SK-N-SH (cell line): ENCODE measurements around the gene C7orf25. TPM values are rescaled to one million over a fixed set of nuclear protein-coding genes. Genes with fewer than 3 reads are reported as not detected.

ENCODE experiments used
- CTCF ChIA-PET: fragments of 300-600, 350-600 bp; formaldehyde crosslinking; extraction: SDS; loops from one replicate; lab custom pipeline; 2021; lab: Yijun Ruan, JAX
- POLR2A ChIA-PET: fragments of 350-600 bp; sonication (Branson Sonifier 250); formaldehyde crosslinking; extraction: SDS; loops from one replicate; lab custom pipeline; 2020; ENCODE audit warnings: antibody characterized with exemption, inconsistent platforms; lab: Yijun Ruan, JAX
- DNase-seq: peaks from one replicate; pipeline ENCODE4 v3.0.0; 2012
- H2AFZ ChIP-seq: fragments of 200-600 bp; sonication (generic); 2 replicates; pipeline ENCODE4 v1.8.1; 2016; ENCODE audit warnings: antibody characterized with exemption, mild to moderate bottlenecking, low read depth
- H3F3A ChIP-seq: fragments of 200-600 bp; sonication (generic); replicated peaks from 2 replicates; pipeline ENCODE3; 2016; ENCODE audit warnings: antibody characterized with exemption, mild to moderate bottlenecking; ENCODE audit not compliant: insufficient read depth
- H3K27ac ChIP-seq, 2 experiments: fragments of 200-500 bp in 1 of 2; fragments of 200-600 bp in 1 of 2; sonication (Bioruptor generic) in 1 of 2; sonication (generic), shearing (Covaris generic) in 1 of 2; 2 replicates each; pipeline versions ENCODE4 v1.5.1 to v1.6.1; 2014 to 2016; ENCODE audit warnings: low read depth in 2 of 2, inconsistent platforms in 1 of 2, low read length in 1 of 2, mild to moderate bottlenecking in 1 of 2, mixed read lengths in 1 of 2
- H3K27me3 ChIP-seq: fragments of 200-600 bp; sonication (generic), shearing (Covaris generic); 2 replicates; pipeline ENCODE4 v1.6.1; 2016; ENCODE audit warnings: mixed run types; ENCODE audit not compliant: insufficient read depth
- H3K36me3 ChIP-seq, 2 experiments: fragments of 200-500 bp in 1 of 2; fragments of 200-600 bp in 1 of 2; sonication (Bioruptor generic) in 1 of 2; sonication (generic) in 1 of 2; replicated peaks in 1 of 2; 2 replicates each; pipeline versions ENCODE3 to v1.5.1; 2014 to 2016; ENCODE audit warnings: low read length in 1 of 2, mild to moderate bottlenecking in 1 of 2; ENCODE audit not compliant: insufficient read depth in 2 of 2, control insufficient read depth in 1 of 2
- H3K4me1 ChIP-seq, 2 experiments: fragments of 200-500 bp in 1 of 2; fragments of 200-600 bp in 1 of 2; sonication (Bioruptor generic) in 1 of 2; sonication (generic), shearing (Covaris generic) in 1 of 2; 2 replicates each; pipeline versions ENCODE4 v1.5.1 to v1.6.1; 2014 to 2016; ENCODE audit warnings: low read depth in 1 of 2, low read length in 1 of 2, mixed run types in 1 of 2; ENCODE audit not compliant: insufficient read depth in 2 of 2, control insufficient read depth in 1 of 2
- H3K4me2 ChIP-seq: fragments of 200-600 bp; sonication (generic), shearing (Covaris generic); 2 replicates; pipeline ENCODE4 v1.6.1; 2017; ENCODE audit warnings: mixed run types
- H3K4me3 ChIP-seq, 2 experiments: fragments of 200-500 bp in 1 of 2; fragments of 200-600 bp in 1 of 2; sonication (Bioruptor generic) in 1 of 2; sonication (generic), shearing (Covaris generic) in 1 of 2; 2 replicates each; pipeline versions ENCODE4 v1.5.1 to v1.8.1; 2014 to 2016; ENCODE audit warnings: low read depth in 2 of 2, inconsistent platforms in 1 of 2, low read length in 1 of 2, mild to moderate bottlenecking in 1 of 2, mixed read lengths in 1 of 2, moderate library complexity in 1 of 2
- H3K79me2 ChIP-seq: fragments of 200-600 bp; sonication (generic); 2 replicates; pipeline ENCODE4 v1.8.1; 2017; ENCODE audit warnings: mild to moderate bottlenecking; ENCODE audit not compliant: insufficient read depth
- H3K9ac ChIP-seq: fragments of 200-600 bp; sonication (generic); 2 replicates; pipeline ENCODE4 v1.6.1; 2017; ENCODE audit warnings: mixed run types
- H3K9me2 ChIP-seq: fragments of 200-600 bp; sonication (generic); 2 replicates; pipeline ENCODE4 v1.6.1; 2017; ENCODE audit warnings: mixed run types
- H3K9me3 ChIP-seq: fragments of 200-600 bp; sonication (generic); 2 replicates; pipeline ENCODE4 v1.6.1; 2017; ENCODE audit warnings: mixed run types, mild to moderate bottlenecking, moderate library complexity
- H4K20me1 ChIP-seq: fragments of 200-600 bp; sonication (generic); 2 replicates; pipeline ENCODE4 v1.6.1; 2017; ENCODE audit warnings: mild to moderate bottlenecking, mixed run types; ENCODE audit not compliant: insufficient read depth
- CHD2 ChIP-seq: fragments of 150-350 bp; IDR thresholded peaks from 2 replicates; pipeline ENCODE4 v1.6.1; 2018; ENCODE audit warnings: low read length; ENCODE audit not compliant: partially characterized antibody
- CTCF ChIP-seq: fragments of 200-600 bp; sonication (generic); IDR thresholded peaks from 2 replicates; pipeline ENCODE4 v1.6.1; 2017; ENCODE audit warnings: antibody characterized with exemption, mild to moderate bottlenecking, moderate library complexity
- NFIC ChIP-seq: IDR thresholded peaks from 2 replicates; pipeline ENCODE4 v1.4.0; 2012; ENCODE audit warnings: borderline replicate concordance
- PBX3 ChIP-seq: IDR thresholded peaks from 2 replicates; pipeline ENCODE4; 2012
- RAD21 ChIP-seq: IDR thresholded peaks from 2 replicates; pipeline ENCODE4 v1.6.1; 2012; ENCODE audit warnings: mild to moderate bottlenecking, low read length
- RCOR1 ChIP-seq: fragments of 150-350 bp; IDR thresholded peaks from 2 replicates; pipeline ENCODE4 v1.6.1; 2017; ENCODE audit warnings: antibody characterized with exemption, low read length
- SMC3 ChIP-seq: IDR thresholded peaks from 2 replicates; pipeline ENCODE4 v1.6.1; 2012; ENCODE audit warnings: low read depth, low read length, improper control_type of control experiment
- TCF12 ChIP-seq: IDR thresholded peaks from 2 replicates; pipeline ENCODE4 v1.4.0; 2012
- WGBS: methylation state at CpG from one replicate; pipeline ENCODE4 v1.1.6; 2017; ENCODE audit warnings: low lambda C conversion rate; 5-methylcytosine and 5-hydroxymethylcytosine counted together
- polyA plus RNA-seq, 3 experiments: library from polyadenylated mRNA; depleted of rRNA; stranded (reverse); fragments of >200 nt; gene quantifications; 2 replicates each; pipeline ENCODE4 v1.2.3, GENCODE V29; 2012

Gene C7orf25
- polyA plus RNA-seq, 1 of the 3 experiments (the other 2 are of a cell fraction): 6.1 TPM

DNA sequence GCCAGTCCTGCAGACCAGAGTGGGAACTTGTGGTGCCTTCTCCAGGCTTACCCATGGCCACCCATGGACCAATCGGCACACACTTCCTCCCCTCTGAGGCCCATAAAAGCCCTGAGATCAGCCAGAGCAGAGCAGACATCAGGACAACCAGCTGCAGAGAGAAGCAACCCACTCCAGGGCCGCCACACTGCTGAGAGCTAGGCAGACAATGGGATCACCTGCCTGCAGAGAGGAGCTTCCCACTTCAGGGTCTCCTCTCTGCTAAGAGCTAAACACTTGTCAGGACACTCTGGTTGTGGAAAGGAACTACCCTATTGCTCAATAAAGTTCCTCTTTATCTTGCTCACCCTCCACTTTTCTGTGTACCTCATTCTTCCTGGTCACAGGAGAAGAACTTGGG is 34.0 kb downstream of the C7orf25 start (continued):
- TF ChIP-seq CTCF (no peak), RCOR1 (no peak), NFIC (no peak)

GRCh38 chr7:42876182-42877068 is 35.4 kb downstream of the C7orf25 start:
- H3K9me2 ChIP-seq: no peaks in the 10 kb centered on the region
- H3K27me3 ChIP-seq: peaks cover 9% of the 10 kb centered on the region; the same call in 1 of the 2 replicates
- H3K79me2 ChIP-seq: no peaks in the 10 kb centered on the region
- 12% methylated on average over 5 of the region's 5 CpGs for WGBS
- H3K4me3 ChIP-seq: no peak overlapping the region
- no peak overlapping the region for H2AFZ ChIP-seq
- H3K4me2 ChIP-seq: no peak overlapping the region
- TF ChIP-seq SMC3: peak; percentile 51; the same call in 1 of the 2 replicates
- peak; percentile 94 for TF ChIP-seq CTCF
- TF ChIP-seq CHD2: peak; percentile 24
- TF ChIP-seq TCF12: no peak
- peak; percentile 64 for TF ChIP-seq RAD21
- TF ChIP-seq PBX3: no peak
- TF ChIP-seq, all 33 proteins: peak for 4
- no peaks in the 10 kb centered on the region for H3K4me1 ChIP-seq
- no peaks in the 10 kb centered on the region for H3K36me3 ChIP-seq
- no peaks in the 10 kb centered on the region for H3F3A ChIP-seq
- DNase-seq: peak; percentile 73
- CTCF ChIA-PET: interaction anchor here (0.7 to 3.3 kb wide), 30 partner anchors 9 to 1060 kb away, joined by 3 to 39 read pairs (median 4); no protein-coding TSS in a partner anchor
- H3K9me3 ChIP-seq: no peaks in the 10 kb centered on the region
- no peak overlapping the region for H3K9ac ChIP-seq
- no peaks in the 10 kb centered on the region for H4K20me1 ChIP-seq
- POLR2A ChIA-PET: no interaction called here
- H3K27ac ChIP-seq: no peak overlapping the region
